Stimulated activated CD8-positive, alpha-beta memory T cell treated with anti-CD3 and anti-CD28 coated beads, Interleukin-7, amount 100 ng/mL, for 48 hours (primary cell): ENCODE data around the gene IGFBP5.

ENCODE experiments used
- DNase-seq, 2 donors: peaks; one replicate each; pipeline ENCODE4 v3.0.0-alpha.2; 2020; ENCODE audit warnings: low read depth in 1 of 2; ENCODE audit errors: extremely low read depth in 1 of 2

The IGFBP5 gene

DNA sequence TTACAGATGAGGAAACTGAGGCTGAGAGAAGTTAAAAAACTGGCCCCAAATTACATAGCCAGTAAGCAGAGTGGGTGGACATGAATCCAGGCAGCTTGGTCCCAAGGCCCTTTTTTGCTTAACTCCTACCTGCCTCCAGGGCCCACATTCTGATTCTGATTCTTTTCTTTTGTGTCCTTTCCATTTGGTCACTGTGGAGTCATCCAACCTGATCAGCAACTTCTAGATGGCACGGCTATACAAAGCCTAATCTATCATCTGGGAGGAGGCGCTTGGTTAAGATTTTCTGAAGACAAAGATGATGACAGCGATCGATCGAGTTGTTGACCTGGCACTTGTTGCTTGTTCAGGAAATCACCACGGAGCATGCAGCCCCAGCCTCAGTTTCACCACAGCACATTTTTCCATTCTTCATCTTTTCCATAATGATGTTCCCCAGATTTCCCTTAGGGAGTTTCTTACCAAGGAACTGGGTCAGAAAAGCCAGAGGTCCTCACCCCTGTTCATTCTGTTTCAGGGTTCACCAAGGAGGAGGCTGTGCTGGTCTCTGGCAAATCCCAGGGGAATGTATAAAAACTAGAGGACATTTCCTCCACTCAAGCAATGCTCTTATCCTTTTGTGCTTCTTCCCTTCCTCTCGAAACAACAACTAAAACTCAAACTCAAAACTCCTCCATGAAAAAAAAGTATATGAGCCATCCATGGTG, 69.0 kb downstream of the IGFBP5 start:
- no peak for DNase-seq

DNA sequence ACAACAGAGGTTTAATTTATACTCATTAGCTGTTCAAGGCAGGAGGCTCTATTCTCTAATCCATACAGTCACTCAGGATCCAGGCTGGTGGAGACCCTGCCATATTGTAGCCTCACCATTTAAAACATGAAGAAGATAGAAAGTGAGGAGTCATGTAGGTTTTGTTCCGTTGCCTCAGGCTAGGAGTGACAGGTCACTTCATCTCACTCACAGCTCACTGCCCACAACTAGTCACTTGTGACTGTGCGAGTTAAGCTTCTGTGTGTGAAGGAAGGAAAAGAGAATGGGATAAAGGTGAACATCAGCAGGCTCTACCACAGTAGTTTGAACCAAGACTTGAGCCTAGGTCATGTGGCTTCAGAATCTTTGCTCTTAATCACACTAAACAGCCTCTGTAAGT, 71.1 kb downstream of the IGFBP5 start:
- DNase-seq: no peak

DNA sequence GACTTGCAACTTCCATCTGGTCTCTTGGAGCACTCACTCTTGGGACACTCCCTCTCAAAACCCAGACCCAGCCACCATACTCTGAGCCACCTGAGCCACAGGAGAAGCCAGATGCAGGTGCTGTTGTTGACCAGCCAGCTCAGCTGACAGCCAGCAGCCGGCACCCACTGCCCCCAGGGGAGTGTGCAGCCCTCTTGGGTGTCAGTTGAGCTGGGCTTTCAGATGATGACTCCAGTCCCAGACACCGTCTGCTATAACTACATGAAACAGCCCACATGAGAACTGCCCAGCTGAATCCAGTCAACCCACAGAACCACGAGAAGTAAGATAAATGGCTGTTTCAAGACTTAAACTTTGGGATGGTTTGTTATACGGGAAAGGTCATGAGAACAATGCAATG, 72.8 kb downstream of the IGFBP5 start:
- no peak for DNase-seq
